HCT116 (cell line): ENCODE results near the gene PLP1. TPM values are rescaled to one million over a fixed set of nuclear protein-coding genes. Genes with fewer than 3 reads are reported as not detected.

Experiments used
- ATAC-seq: fragments of 200-7000 bp; cut with Tn5 transposase; 2 replicates; pipeline ENCODE4 v1.9.1; 2020; ENCODE audit warnings: mild to moderate bottlenecking, moderate library complexity
- BruUV-seq: library from RNA; stranded (reverse); fragments of 400-500 nt; replicated peaks from 2 replicates; lab custom pipeline; 2021; lab: Mats Ljungman, UMichigan
- CTCF ChIA-PET: fragments of 300-600 bp; sonication (Branson Sonifier 250); formaldehyde crosslinking; loops from one replicate; lab custom pipeline; 2021; ENCODE audit warnings: antibody characterized with exemption; lab: Charles Lee
- POLR2A ChIA-PET: fragments of 300-600, 350-600 bp; sonication (Branson Sonifier 250); formaldehyde crosslinking; loops from one replicate; lab custom pipeline; 2021; ENCODE audit warnings: antibody characterized with exemption; lab: Charles Lee
- RAD21 ChIA-PET, 2 experiments: fragments of 300-600 bp; sonication (Branson Sonifier 250); formaldehyde crosslinking; loops; one replicate each; lab custom pipeline; 2023; ENCODE audit warnings: low total read pairs in 2 of 2; ENCODE audit not compliant: uncharacterized antibody in 2 of 2, unreplicated experiment in 2 of 2, low non-redundant PET in 1 of 2; lab: Charles Lee
- DNase-seq: peaks from one replicate; pipeline ENCODE4 v3.0.0-alpha.2; 2010; ENCODE audit warnings: low read depth, low spot score
- H2AFZ ChIP-seq: fragments of 200-600 bp; shearing (Covaris generic), sonication (generic); 2 replicates; pipeline ENCODE4 v1.6.1; 2017; ENCODE audit warnings: low read depth, mixed run types, mixed read lengths, antibody characterized with exemption, low read length; ENCODE audit not compliant: poor library complexity, severe bottlenecking
- H3K27ac ChIP-seq: 2 replicates; pipeline ENCODE4 v1.5.1; 2012; ENCODE audit warnings: low read depth, low read length
- H3K27me3 ChIP-seq: fragments of 200-600 bp; sonication (generic); 2 replicates; pipeline ENCODE4 v1.6.1; 2016; ENCODE audit warnings: mixed run types, low read length, mixed read lengths; ENCODE audit not compliant: insufficient read depth
- H3K36me3 ChIP-seq, 2 experiments: fragments of 200-500 bp in 1 of 2; fragments of 200-600 bp in 1 of 2; sonication (Bioruptor generic) in 1 of 2; sonication (generic) in 1 of 2; 2 replicates each; pipeline versions ENCODE4 v1.5.1 to v1.6.1; 2014 to 2016; ENCODE audit warnings: low read length in 2 of 2, inconsistent platforms in 1 of 2, mixed read lengths in 1 of 2, mixed run types in 1 of 2; ENCODE audit not compliant: insufficient read depth in 2 of 2, control insufficient read depth in 1 of 2
- H3K4me1 ChIP-seq, 2 experiments: fragments of 200-600 bp in 1 of 2; sonication (generic) in 1 of 2; 2 replicates each; pipeline versions ENCODE4 v1.5.1 to v1.6.1; 2012 to 2017; ENCODE audit warnings: low read length in 2 of 2, inconsistent platforms in 1 of 2, mild to moderate bottlenecking in 1 of 2, mixed read lengths in 1 of 2, mixed run types in 1 of 2, moderate library complexity in 1 of 2; ENCODE audit not compliant: insufficient read depth in 2 of 2, control insufficient read depth in 1 of 2
- H3K4me2 ChIP-seq: fragments of 200-600 bp; sonication (generic); 2 replicates; pipeline ENCODE4 v1.6.1; 2017; ENCODE audit warnings: mixed run types, low read length, mixed read lengths
- H3K4me3 ChIP-seq, 2 experiments: fragments of 200-600 bp in 1 of 2; sonication (generic) in 1 of 2; replicated peaks in 1 of 2; 2 replicates each; pipeline ENCODE4 v1.5.1; 2011 to 2016; ENCODE audit warnings: low read length in 2 of 2, control low read depth in 1 of 2, low read depth in 1 of 2, mild to moderate bottlenecking in 1 of 2, mixed read lengths in 1 of 2, mixed run types in 1 of 2
- H3K79me2 ChIP-seq: fragments of 200-600 bp; sonication (generic); 2 replicates; pipeline ENCODE4 v1.6.1; 2017; ENCODE audit warnings: mild to moderate bottlenecking, mixed run types, low read length, moderate library complexity, mixed read lengths; ENCODE audit not compliant: insufficient read depth
- H3K9ac ChIP-seq: fragments of 200-600 bp; sonication (generic); 2 replicates; pipeline ENCODE4 v1.6.1; 2016; ENCODE audit warnings: low read length, mixed read lengths
- H3K9me2 ChIP-seq: fragments of 200-600 bp; sonication (generic), shearing (Covaris generic); 2 replicates; pipeline ENCODE4 v1.6.1; 2017; ENCODE audit warnings: mixed run types, mild to moderate bottlenecking, moderate library complexity; ENCODE audit not compliant: insufficient read depth
- H3K9me3 ChIP-seq, 2 experiments: fragments of 200-500 bp in 1 of 2; fragments of 200-600 bp in 1 of 2; sonication (Bioruptor generic) in 1 of 2; sonication (generic) in 1 of 2; 2 replicates each; pipeline ENCODE4 v1.6.1; 2014 to 2017; ENCODE audit warnings: low read length in 2 of 2, mixed read lengths in 2 of 2, inconsistent platforms in 1 of 2, low read depth in 1 of 2, mild to moderate bottlenecking in 1 of 2, mixed run types in 1 of 2, moderate library complexity in 1 of 2; ENCODE audit not compliant: control insufficient read depth in 1 of 2, insufficient read depth in 1 of 2
- H4K20me1 ChIP-seq: fragments of 200-600 bp; sonication (generic), shearing (Covaris generic); 2 replicates; pipeline ENCODE4 v1.6.1; 2017; ENCODE audit warnings: mixed run types, mild to moderate bottlenecking, moderate library complexity; ENCODE audit not compliant: insufficient read depth
- ATF3 ChIP-seq: IDR thresholded peaks from 2 replicates; pipeline ENCODE4 v1.6.1; 2012
- CBX3 ChIP-seq: IDR thresholded peaks from 2 replicates; pipeline ENCODE4 v1.6.1; 2012; ENCODE audit warnings: low read depth
- CEBPB ChIP-seq: IDR thresholded peaks from 2 replicates; pipeline ENCODE4 v1.6.1; 2012; ENCODE audit warnings: low read depth
- CTCF ChIP-seq, 3 experiments: fragments of 200-600 bp in 1 of 3; sonication (generic) in 1 of 3; IDR thresholded peaks in 2 of 3; conservative IDR thresholded peaks in 1 of 3; 2 replicates each; pipeline ENCODE4 v1.5.1; 2012 to 2017; ENCODE audit warnings: low read depth in 2 of 3, low read length in 2 of 3, antibody characterized with exemption in 1 of 3, borderline replicate concordance in 1 of 3, control low read depth in 1 of 3, mild to moderate bottlenecking in 1 of 3, mixed read lengths in 1 of 3, mixed run types in 1 of 3, moderate library complexity in 1 of 3; ENCODE audit not compliant: insufficient read depth in 1 of 3
- EZH2 ChIP-seq: fragments of 200-600 bp; sonication (generic); IDR thresholded peaks from 2 replicates; pipeline ENCODE4 v1.6.1; 2017; ENCODE audit warnings: antibody characterized with exemption, mixed run types
- EZH2phosphoT487 ChIP-seq: fragments of 200-600 bp; IDR thresholded peaks from 2 replicates; pipeline ENCODE4 v1.6.1; 2018; ENCODE audit warnings: antibody characterized with exemption, borderline replicate concordance
- JUND ChIP-seq: IDR thresholded peaks from 2 replicates; pipeline ENCODE4 v1.6.1; 2012
- MAX ChIP-seq: IDR thresholded peaks from 2 replicates; pipeline ENCODE4 v1.6.1; 2012
- POLR2A ChIP-seq: IDR thresholded peaks from 2 replicates; pipeline ENCODE4 v1.7.0; 2011; ENCODE audit warnings: borderline replicate concordance; ENCODE audit not compliant: insufficient read depth, insufficient read length; ENCODE audit errors: extremely low read depth
- RAD21 ChIP-seq: IDR thresholded peaks from 2 replicates; pipeline ENCODE4 v1.6.1; 2012; ENCODE audit warnings: low read depth, mild to moderate bottlenecking
- REST ChIP-seq: IDR thresholded peaks from 2 replicates; pipeline ENCODE4 v1.6.1; 2012; ENCODE audit warnings: low read depth
- SIN3A ChIP-seq: IDR thresholded peaks from 2 replicates; pipeline ENCODE4 v1.6.1; 2012; ENCODE audit warnings: low read depth
- SP1 ChIP-seq: IDR thresholded peaks from 2 replicates; pipeline ENCODE4 v1.6.1; 2012; ENCODE audit warnings: low read depth
- TCF7L2 ChIP-seq: IDR thresholded peaks from 2 replicates; pipeline ENCODE4 v1.7.0; 2011; ENCODE audit warnings: borderline replicate concordance, inconsistent platforms; ENCODE audit not compliant: insufficient read depth, insufficient read length; ENCODE audit errors: extremely low read depth
- YY1 ChIP-seq: IDR thresholded peaks from 2 replicates; pipeline ENCODE4 v1.6.1; 2011; ENCODE audit warnings: low read length, low read depth, moderate library complexity, mild to moderate bottlenecking; ENCODE audit not compliant: insufficient replicate concordance; ENCODE audit errors: extremely low read depth
- ZBTB33 ChIP-seq: IDR thresholded peaks from 2 replicates; pipeline ENCODE4 v1.6.1; 2011; ENCODE audit warnings: mild to moderate bottlenecking, low read length, moderate library complexity; ENCODE audit not compliant: insufficient replicate concordance; ENCODE audit errors: extremely low read depth
- ZFX ChIP-seq: fragments of 450-650 bp; IDR thresholded peaks from 2 replicates; pipeline ENCODE4 v1.6.1; 2017
- ZNF274 ChIP-seq: fragments of 200-500 bp; sonication (Bioruptor generic); IDR thresholded peaks from 2 replicates; pipeline ENCODE4 v1.6.1; 2014; ENCODE audit warnings: mild to moderate bottlenecking, low read depth, low read length, inconsistent platforms
- intact Hi-C: fragments of 100-400 bp; cut with micrococcal nuclease; formaldehyde crosslinking; loops from 2 replicates; pipeline ENCODE4 v1.10.0; 2022
- total RNA-seq: library from RNA; stranded (reverse); gene quantifications from one replicate; pipeline ENCODE4 v1.2.1, GENCODE V29; 2021; ENCODE audit not compliant: unreplicated experiment

The PLP1 gene
- total RNA-seq, 1 experiment from 2014 or later, result not detected

GRCh38 chrX:103800318-103800717, 23.7 kb downstream of the PLP1 start:
- Histone ChIP-seq H3K9me2 (no peaks in the 10 kb centered on the region), H3K9me3 (no peaks in the 10 kb centered on the region), H3K4me3 (no peak overlapping the region), H3K4me2 (no peak overlapping the region), H2AFZ (no peak overlapping the region), H3K27me3 (no peaks in the 10 kb centered on the region), H3K79me2 (no peaks in the 10 kb centered on the region), H3K9ac (no peak overlapping the region), H3K4me1 (no peaks in the 10 kb centered on the region), H3K27ac (no peak overlapping the region)
- no peak for DNase-seq
- ChIA-PET POLR2A (no interaction called here), CTCF (no interaction called here)
- TF ChIP-seq POLR2A (no peak), MAX (no peak), CEBPB (no peak), ZNF274 (no peak), RAD21 (no peak), REST (no peak), YY1 (no peak), EZH2 (no peak), SIN3A (no peak), ZBTB33 (no peak), EZH2phosphoT487 (no peak), SP1 (no peak), ATF3 (no peak), JUND (no peak), CTCF (IDR thresholded peaks at IDR 0.05 in 2 of 3, conservative IDR thresholded peaks at IDR 0.05 in 1 of 3; ENCODE audit: borderline replicate concordance in 1 of 3, insufficient read depth in 1 of 3, low read depth in 2 of 3, low read length in 2 of 3) (no peak), ZFX (no peak), CBX3 (no peak), TCF7L2 (no peak)
- TF ChIP-seq, all 23 proteins: peak for 0
- RAD21 ChIA-PET, result no interaction called here
- no peak for ATAC-seq
- BruUV-seq, result no TSS peak
- intact Hi-C loops, result no loop called here
- Histone ChIP-seq H3K36me3 (no peaks in the 10 kb centered on the region), H4K20me1 (no peaks in the 10 kb centered on the region)
